ENCODE results near the gene CES3.
"Not testable (repeated sequence)": the region's sequence is repeated elsewhere in the genome, so short reads cannot be mapped to it uniquely, and the experiment has no call there.

CES3 gene

GRCh38 chr16:66936462-66936861 is 24.6 kb upstream of the CES3 start:
- H3K4me1 ChIP-seq (ENCODE audit: control insufficient read depth, insufficient read depth, low read length): 0 out of 2 replicates have a peak, but pooled peaks cover 5% of the 10 kb centered on the region
- H3K4me3 ChIP-seq (ENCODE audit: low read depth, low read length): no peak overlapping the region
- no peaks in the 10 kb centered on the region for H3K9me3 ChIP-seq (ENCODE audit: control insufficient read depth, insufficient read depth, low read length)
- H3K27me3 ChIP-seq (ENCODE audit: control insufficient read depth, insufficient read depth, low read length): peaks cover 13% of the 10 kb centered on the region
- H3K36me3 ChIP-seq (ENCODE audit: control insufficient read depth, insufficient read depth, low read length): peaks cover 15% of the 10 kb centered on the region
- no peak overlapping the region for H3K9ac ChIP-seq (ENCODE audit: low read depth, low read length)
- H3K27ac ChIP-seq (ENCODE audit: low read depth, low read length): no peak overlapping the region

DNA sequence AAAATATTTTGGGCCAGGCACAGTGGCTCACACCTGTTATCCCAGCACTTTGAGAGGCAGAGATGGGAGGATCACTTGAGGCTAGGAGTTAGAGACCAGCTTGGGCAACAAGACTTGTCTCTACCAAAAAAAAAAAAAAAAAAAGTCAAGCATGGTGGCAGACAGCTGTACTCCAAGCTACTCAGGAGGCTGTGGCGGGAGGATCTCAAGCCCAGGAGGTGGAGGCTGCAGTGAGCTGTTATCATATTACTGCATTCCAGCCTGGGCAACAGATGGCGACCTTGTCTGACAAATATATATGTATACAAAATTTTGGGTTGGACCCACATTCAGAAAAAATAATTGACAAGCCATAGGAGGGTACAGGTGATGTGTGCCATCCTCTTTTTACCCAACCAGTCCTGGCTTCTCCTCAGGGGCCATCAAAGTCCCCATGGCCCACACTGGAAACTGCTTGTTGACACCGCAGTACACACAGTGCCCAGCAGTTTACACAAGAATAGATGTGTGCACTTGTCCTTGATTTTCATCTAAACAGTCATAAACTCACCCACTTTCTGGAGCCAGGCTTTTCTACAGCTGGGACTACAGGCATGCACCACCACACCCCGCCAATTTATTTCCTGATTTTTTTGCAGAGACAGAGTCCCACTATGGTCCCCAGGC is 24.0 kb upstream of the CES3 start:
- no peak overlapping the region for H3K4me3 ChIP-seq (ENCODE audit: low read depth, low read length)
- no peaks in the 10 kb centered on the region for H3K9me3 ChIP-seq (ENCODE audit: control insufficient read depth, insufficient read depth, low read length)
- H3K27ac ChIP-seq (ENCODE audit: low read depth, low read length): no peak overlapping the region
- no peak overlapping the region for H3K9ac ChIP-seq (ENCODE audit: low read depth, low read length)
- H3K4me1 ChIP-seq (ENCODE audit: control insufficient read depth, insufficient read depth, low read length): 0 out of 2 replicates have a peak, but pooled peaks cover 5% of the 10 kb centered on the region
- peaks cover 13% of the 10 kb centered on the region for H3K27me3 ChIP-seq (ENCODE audit: control insufficient read depth, insufficient read depth, low read length)
- H3K36me3 ChIP-seq (ENCODE audit: control insufficient read depth, insufficient read depth, low read length): peaks cover 20% of the 10 kb centered on the region

GRCh38 chr16:66937725-66938337 is 23.2 kb upstream of the CES3 start:
- Histone ChIP-seq H3K27ac (ENCODE audit: low read depth, low read length) (no peak overlapping the region), H3K9me3 (ENCODE audit: control insufficient read depth, insufficient read depth, low read length) (no peaks in the 10 kb centered on the region), H3K9ac (ENCODE audit: low read depth, low read length) (no peak overlapping the region), H3K4me3 (ENCODE audit: low read depth, low read length) (no peak overlapping the region), H3K36me3 (ENCODE audit: control insufficient read depth, insufficient read depth, low read length) (peaks cover 27% of the 10 kb centered on the region), H3K27me3 (ENCODE audit: control insufficient read depth, insufficient read depth, low read length) (peaks cover 13% of the 10 kb centered on the region), H3K4me1 (ENCODE audit: control insufficient read depth, insufficient read depth, low read length) (0 out of 2 replicates have a peak, but pooled peaks cover 5% of the 10 kb centered on the region)

- Histone ChIP-seq H3K9ac (ENCODE audit: low read depth, low read length) (no peak overlapping the region), H3K4me3 (ENCODE audit: low read depth, low read length) (no peak overlapping the region), H3K9me3 (ENCODE audit: control insufficient read depth, insufficient read depth, low read length) (no peaks in the 10 kb centered on the region), H3K27me3 (ENCODE audit: control insufficient read depth, insufficient read depth, low read length) (peaks cover 11% of the 10 kb centered on the region), H3K4me1 (ENCODE audit: control insufficient read depth, insufficient read depth, low read length) (0 out of 2 replicates have a peak, but pooled peaks cover 5% of the 10 kb centered on the region), H3K27ac (ENCODE audit: low read depth, low read length) (no peak overlapping the region), H3K36me3 (ENCODE audit: control insufficient read depth, insufficient read depth, low read length) (peaks cover 37% of the 10 kb centered on the region)
Measured at GRCh38 chr16:66939366-66939765, 21.7 kb upstream of the CES3 start.

DNA sequence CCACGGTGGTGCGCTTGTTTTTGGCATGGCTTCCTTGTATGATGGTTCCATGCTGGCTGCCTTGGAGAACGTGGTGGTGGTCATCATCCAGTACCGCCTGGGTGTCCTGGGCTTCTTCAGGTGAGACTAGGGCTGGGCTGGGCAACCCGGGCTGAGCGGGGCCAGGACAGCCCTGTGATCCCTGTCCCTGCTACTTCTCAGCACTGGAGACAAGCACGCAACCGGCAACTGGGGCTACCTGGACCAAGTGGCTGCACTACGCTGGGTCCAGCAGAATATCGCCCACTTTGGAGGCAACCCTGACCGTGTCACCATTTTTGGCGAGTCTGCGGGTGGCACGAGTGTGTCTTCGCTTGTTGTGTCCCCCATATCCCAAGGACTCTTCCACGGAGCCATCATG is 20.8 kb upstream of the CES3 start:
- H3K9me3 ChIP-seq (ENCODE audit: control insufficient read depth, insufficient read depth, low read length): no peaks in the 10 kb centered on the region
- H3K27ac ChIP-seq (ENCODE audit: low read depth, low read length): no peak overlapping the region
- H3K4me3 ChIP-seq (ENCODE audit: low read depth, low read length): no peak overlapping the region
- peaks cover 37% of the 10 kb centered on the region for H3K36me3 ChIP-seq (ENCODE audit: control insufficient read depth, insufficient read depth, low read length)
- peaks cover 5% of the 10 kb centered on the region for H3K27me3 ChIP-seq (ENCODE audit: control insufficient read depth, insufficient read depth, low read length)
- H3K9ac ChIP-seq (ENCODE audit: low read depth, low read length): no peak overlapping the region
- 0 out of 2 replicates have a peak, but pooled peaks cover 3% of the 10 kb centered on the region for H3K4me1 ChIP-seq (ENCODE audit: control insufficient read depth, insufficient read depth, low read length)

- H3K36me3 ChIP-seq (ENCODE audit: control insufficient read depth, insufficient read depth, low read length): peaks cover 37% of the 10 kb centered on the region
- no peak overlapping the region for H3K4me3 ChIP-seq (ENCODE audit: low read depth, low read length)
- H3K9ac ChIP-seq (ENCODE audit: low read depth, low read length): no peak overlapping the region
Measured at GRCh38 chr16:66942981-66943380, 18.1 kb upstream of the CES3 start.

GRCh38 chr16:66943426-66944053 is 17.5 kb upstream of the CES3 start:
- H3K4me3 ChIP-seq (ENCODE audit: low read depth, low read length): no peak overlapping the region
- H3K9ac ChIP-seq (ENCODE audit: low read depth, low read length): no peak overlapping the region
- no peaks in the 10 kb centered on the region for H3K9me3 ChIP-seq (ENCODE audit: control insufficient read depth, insufficient read depth, low read length)
- H3K27ac ChIP-seq (ENCODE audit: low read depth, low read length): no peak overlapping the region
- H3K36me3 ChIP-seq (ENCODE audit: control insufficient read depth, insufficient read depth, low read length): peaks cover 37% of the 10 kb centered on the region
- no peaks in the 10 kb centered on the region for H3K4me1 ChIP-seq (ENCODE audit: control insufficient read depth, insufficient read depth, low read length)
- H3K27me3 ChIP-seq (ENCODE audit: control insufficient read depth, insufficient read depth, low read length): peaks cover 14% of the 10 kb centered on the region

More at GRCh38 chr16:66942981-66943380, 18.1 kb upstream of the CES3 start:
- H3K9me3 ChIP-seq (ENCODE audit: control insufficient read depth, insufficient read depth, low read length): no peaks in the 10 kb centered on the region
- H3K4me1 ChIP-seq (ENCODE audit: control insufficient read depth, insufficient read depth, low read length): no peaks in the 10 kb centered on the region
- H3K27me3 ChIP-seq (ENCODE audit: control insufficient read depth, insufficient read depth, low read length): peaks cover 8% of the 10 kb centered on the region
- H3K27ac ChIP-seq (ENCODE audit: low read depth, low read length): no peak overlapping the region

DNA sequence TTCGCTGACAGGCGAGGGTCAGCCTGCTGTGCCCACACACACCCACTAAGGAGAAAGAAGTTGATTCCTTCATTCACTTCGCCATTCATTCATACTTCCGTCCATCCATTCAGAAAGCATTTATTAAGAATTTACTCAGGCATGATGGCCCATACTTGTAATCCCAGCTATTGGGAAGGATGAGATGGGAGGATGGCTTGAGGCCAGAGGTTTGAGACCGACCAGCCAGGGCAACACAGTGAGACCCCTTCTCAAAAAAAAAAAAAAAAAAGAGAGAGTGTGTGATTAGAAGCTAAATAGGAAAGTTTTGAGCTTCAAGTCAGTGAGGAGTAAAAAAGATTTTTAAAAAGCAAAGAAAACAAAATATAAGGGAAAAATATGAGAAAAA is 17.0 kb upstream of the CES3 start:
- H3K4me1 ChIP-seq (ENCODE audit: control insufficient read depth, insufficient read depth, low read length): no peaks in the 10 kb centered on the region
- H3K36me3 ChIP-seq (ENCODE audit: control insufficient read depth, insufficient read depth, low read length): peaks cover 37% of the 10 kb centered on the region
- H3K27ac ChIP-seq (ENCODE audit: low read depth, low read length): no peak overlapping the region

GRCh38 chr16:66944971-66945370 is 16.1 kb upstream of the CES3 start:
- peaks cover 37% of the 10 kb centered on the region for H3K36me3 ChIP-seq (ENCODE audit: control insufficient read depth, insufficient read depth, low read length)
- not testable (repeated sequence) for H3K4me3 ChIP-seq (ENCODE audit: low read depth, low read length); H3K4me1 ChIP-seq (ENCODE audit: control insufficient read depth, insufficient read depth, low read length); H3K9ac ChIP-seq (ENCODE audit: low read depth, low read length); H3K9me3 ChIP-seq (ENCODE audit: control insufficient read depth, insufficient read depth, low read length); H3K27ac ChIP-seq (ENCODE audit: low read depth, low read length)
- H3K27me3 ChIP-seq (ENCODE audit: control insufficient read depth, insufficient read depth, low read length): peaks cover 28% of the 10 kb centered on the region

More for the DNA sequence above, 17.0 kb upstream of the CES3 start:
- Histone ChIP-seq H3K27me3 (ENCODE audit: control insufficient read depth, insufficient read depth, low read length) (peaks cover 19% of the 10 kb centered on the region), H3K4me3 (ENCODE audit: low read depth, low read length) (no peak overlapping the region), H3K9me3 (ENCODE audit: control insufficient read depth, insufficient read depth, low read length) (no peaks in the 10 kb centered on the region), H3K9ac (ENCODE audit: low read depth, low read length) (no peak overlapping the region)

DNA sequence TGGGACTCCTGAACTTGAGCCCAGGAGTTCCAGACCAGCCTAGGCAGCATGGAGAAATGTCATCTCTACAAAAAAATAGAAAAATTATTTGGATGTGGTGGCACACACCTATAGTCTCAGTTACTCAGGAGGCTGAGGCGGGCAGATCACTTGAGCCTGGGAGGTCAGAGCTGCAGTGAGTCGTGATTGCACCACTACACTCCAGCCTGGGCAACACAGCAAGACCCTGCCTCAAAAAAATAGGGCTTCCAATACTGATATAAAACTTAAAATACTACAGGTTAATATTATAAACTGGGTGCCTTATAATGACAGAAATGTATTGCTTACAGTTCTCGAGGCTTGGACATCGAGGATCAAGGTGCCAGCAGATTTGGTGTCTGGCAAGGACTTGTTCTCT is 15.1 kb upstream of the CES3 start:
- Histone ChIP-seq H3K4me3 (ENCODE audit: low read depth, low read length) (no peak overlapping the region), H3K36me3 (ENCODE audit: control insufficient read depth, insufficient read depth, low read length) (peaks cover 28% of the 10 kb centered on the region), H3K27me3 (ENCODE audit: control insufficient read depth, insufficient read depth, low read length) (peaks cover 36% of the 10 kb centered on the region), H3K9me3 (ENCODE audit: control insufficient read depth, insufficient read depth, low read length) (no peaks in the 10 kb centered on the region), H3K27ac (ENCODE audit: low read depth, low read length) (no peak overlapping the region), H3K4me1 (ENCODE audit: control insufficient read depth, insufficient read depth, low read length) (no peaks in the 10 kb centered on the region), H3K9ac (ENCODE audit: low read depth, low read length) (no peak overlapping the region)

DNA sequence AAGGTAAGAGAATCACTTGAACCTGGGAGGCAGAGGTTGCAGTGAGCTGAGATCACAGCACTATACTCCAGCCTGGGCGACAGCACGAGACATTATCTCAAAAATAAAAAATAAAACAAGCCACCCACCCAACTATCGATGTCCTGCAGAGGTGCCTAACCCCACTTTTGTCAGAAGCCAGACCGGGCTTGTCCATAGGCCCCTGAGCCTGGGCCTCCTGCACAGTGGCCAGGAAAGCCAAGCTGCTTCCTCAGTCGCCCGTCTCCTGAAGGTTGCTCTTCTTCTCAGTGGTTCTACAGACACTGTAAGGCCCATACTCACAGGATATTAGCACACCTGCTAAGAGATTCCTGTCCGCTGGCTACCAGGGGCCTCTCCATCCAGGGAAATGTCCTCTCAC is 14.5 kb upstream of the CES3 start:
- peaks cover 36% of the 10 kb centered on the region for H3K27me3 ChIP-seq (ENCODE audit: control insufficient read depth, insufficient read depth, low read length)
- no peaks in the 10 kb centered on the region; the same call in 1 of the 2 replicates for H3K9me3 ChIP-seq (ENCODE audit: control insufficient read depth, insufficient read depth, low read length)
- peaks cover 22% of the 10 kb centered on the region for H3K36me3 ChIP-seq (ENCODE audit: control insufficient read depth, insufficient read depth, low read length)
- no peaks in the 10 kb centered on the region for H3K4me1 ChIP-seq (ENCODE audit: control insufficient read depth, insufficient read depth, low read length)
- H3K4me3 ChIP-seq (ENCODE audit: low read depth, low read length): no peak overlapping the region
- no peak overlapping the region for H3K9ac ChIP-seq (ENCODE audit: low read depth, low read length)
- H3K27ac ChIP-seq (ENCODE audit: low read depth, low read length): no peak overlapping the region

Data from HUES48 (cell line).